ENCODE data around the gene CALHM1. TPM values are rescaled to one million over a fixed set of nuclear protein-coding genes. Genes with fewer than 3 reads are reported as not detected.

Gene CALHM1
- total and polyA plus RNA-seq, 2 of the 8 experiments (the other 6 are each of a cell fraction or from before 2014, with no cell fraction given) = 0.29 to 0.34 TPM

GRCh38 chr10:103478671-103479070 is 20.0 kb upstream of the CALHM1 start:
- no peak overlapping the region for H3K4me3 ChIP-seq (ENCODE audit: extremely low read depth in 1 of 4, insufficient read depth in 2 of 4, low read depth in 3 of 4, low read length in 4 of 4)
- ChIA-PET POLR2A (ENCODE audit: partially characterized antibody) (interaction anchor here (1.2 kb wide), 1 partner anchor 25 kb away, joined by 3 read pairs; no protein-coding TSS in a partner anchor), CTCF (ENCODE audit: partially characterized antibody) (interaction anchor here (0.9 to 6.3 kb wide), 7 partner anchors 24 to 145 kb away, joined by 3 to 34 read pairs (median 4); partner anchors contain the start of gene CALHM2)
- H3K56ac ChIP-seq (replicated peaks; ENCODE audit: insufficient read length, low read depth, low read length) = no peak overlapping the region
- H3K23ac ChIP-seq (ENCODE audit: insufficient read length) = no peak overlapping the region
- no peak overlapping the region for H3K27ac ChIP-seq (ENCODE audit: low read depth, low read length)
- no peak overlapping the region for H2BK20ac ChIP-seq (ENCODE audit: low read length)
- H3K14ac ChIP-seq (ENCODE audit: insufficient read length) = no peak overlapping the region
- 0 out of 2 replicates have a peak overlapping the region, but pooled peaks have one; percentile 35 for H4K8ac ChIP-seq (ENCODE audit: extremely low read depth, insufficient read depth, low read length)
- H3K4ac ChIP-seq (replicated peaks; ENCODE audit: insufficient read length, low read depth, low read length) = no peak overlapping the region
- H2BK5ac ChIP-seq (ENCODE audit: low read depth, low read length) = no peak overlapping the region
- DNase-seq (ENCODE audit: low read depth in 1 of 2, low spot score in 2 of 2) (no peak), FAIRE-seq (no peak)
- H2BK120ac ChIP-seq (replicated peaks; ENCODE audit: low read depth, low read length) = no peak overlapping the region
- H4K91ac ChIP-seq (replicated peaks; ENCODE audit: insufficient read length, low read length) = no peak overlapping the region
- no peak overlapping the region for H2AK5ac ChIP-seq (ENCODE audit: low read depth, low read length)
- H4K5ac ChIP-seq (ENCODE audit: insufficient read length, low read depth, low read length) = no peak overlapping the region
- H3K79me1 ChIP-seq (ENCODE audit: low read depth, low read length) = no peaks in the 10 kb centered on the region
- 93% methylated on average over 22 of the region's 22 CpGs; no CpG with 5 or more reads in 1 of the 2 experiments for WGBS, 2 experiments (ENCODE audit: extremely low coverage in 1 of 2, insufficient coverage in 1 of 2, insufficient read length in 1 of 2, insufficient replicate concordance in 2 of 2, low coverage in 1 of 2, low lambda C conversion rate in 2 of 2, missing lambda C conversion rate in 1 of 2)
- no peaks in the 10 kb centered on the region for H3K9me3 ChIP-seq (ENCODE audit: insufficient read depth in 2 of 2, low read depth in 1 of 2, low read length in 1 of 2)
- H3K23me2 ChIP-seq (ENCODE audit: low read depth, low read length) = peaks cover 4% of the 10 kb centered on the region; the same call in 1 of the 2 replicates
- no peak overlapping the region for H2AFZ ChIP-seq (ENCODE audit: low read length)
- no peak overlapping the region for H2BK12ac ChIP-seq (ENCODE audit: low read depth, low read length)
- H2BK15ac ChIP-seq (ENCODE audit: low read length) = 0 out of 2 replicates have a peak overlapping the region, but pooled peaks have one; percentile 6
- H3K36me3 ChIP-seq (ENCODE audit: control insufficient read depth in 2 of 4, insufficient read depth in 4 of 4, low read length in 3 of 4) = no peaks in the 10 kb centered on the region
- no peak overlapping the region for H3K4me2 ChIP-seq (ENCODE audit: insufficient read depth in 1 of 2, low read depth in 2 of 2, low read length in 2 of 2)
- H3K79me2 ChIP-seq (ENCODE audit: control insufficient read depth in 1 of 2, insufficient read depth in 2 of 2, low read length in 2 of 2) = no peaks in the 10 kb centered on the region
- H3K4me1 ChIP-seq (replicated peaks in 1 of 4; ENCODE audit: control insufficient read depth in 3 of 4, insufficient read depth in 4 of 4, low read length in 3 of 4) = peaks cover 0 to 12% (median 7%) of the 10 kb centered on the region in 4 experiments; a peak in 5 of 7 replicates
- H3K9ac ChIP-seq (replicated peaks in 1 of 4; ENCODE audit: extremely low read depth in 1 of 4, low read depth in 3 of 4, low read length in 3 of 4) = no peak overlapping the region; a peak in 1 of 7 replicates
- no peaks in the 10 kb centered on the region; a peak in 2 of 7 replicates for H3K27me3 ChIP-seq (replicated peaks in 1 of 4; ENCODE audit: control insufficient read depth in 3 of 4, extremely low read depth in 1 of 4, insufficient read depth in 3 of 4, low read length in 3 of 4)
- no peaks in the 10 kb centered on the region for H4K20me1 ChIP-seq (replicated peaks in 1 of 2; ENCODE audit: control insufficient read depth in 1 of 2, insufficient read depth in 2 of 2, low read length in 2 of 2)
- H3K18ac ChIP-seq (ENCODE audit: extremely low read depth, low read length) = no peak overlapping the region
- no peak for TF ChIP-seq ATF2 (IDR thresholded peaks at IDR 0.05; ENCODE audit: low read length)
- TF ChIP-seq RXRA (IDR thresholded peaks at IDR 0.05; ENCODE audit: insufficient read depth, low read depth, low read length) = no peak
- TF ChIP-seq NRF1 (IDR thresholded peaks at IDR 0.05; ENCODE audit: low read depth, low read length) = no peak
- TF ChIP-seq EP300 (IDR thresholded peaks at IDR 0.05; ENCODE audit: borderline replicate concordance in 1 of 2, low read depth in 2 of 2, low read length in 2 of 2) = no peak
- TF ChIP-seq ATF3 (IDR thresholded peaks at IDR 0.05; ENCODE audit: insufficient read depth, low read depth, low read length) = no peak
- TF ChIP-seq TEAD4 (IDR thresholded peaks at IDR 0.05; ENCODE audit: low read depth, low read length) = no peak
- TF ChIP-seq MAFK (IDR thresholded peaks at IDR 0.05; ENCODE audit: low read depth, low read length) = no peak
- no peak for TF ChIP-seq GTF2F1 (IDR thresholded peaks at IDR 0.05; ENCODE audit: borderline replicate concordance, low read depth, low read length)
- TF ChIP-seq SIX5 (IDR thresholded peaks at IDR 0.05; ENCODE audit: low read depth, low read length) = no peak
- no peak for TF ChIP-seq CBX5 (IDR thresholded peaks at IDR 0.05; ENCODE audit: low read depth, low read length)

Measured in H1 (cell line).